CD4-positive, alpha-beta T cell (primary cell): ENCODE results near the gene AFDN. TPM values are rescaled to one million over a fixed set of nuclear protein-coding genes. Genes with fewer than 3 reads are reported as not detected.

Experiments used
- ATAC-seq: fragments of 200-7000 bp; cut with Tn5 transposase; one replicate; pipeline ENCODE4 v1.10.0; 2022; ENCODE audit warnings: mild to moderate bottlenecking; ENCODE audit not compliant: poor library complexity
- CTCF ChIA-PET: fragments of 350-600 bp; sonication (Branson Sonifier 250); formaldehyde crosslinking; loops from one replicate; lab custom pipeline; 2021; ENCODE audit warnings: antibody characterized with exemption, inconsistent platforms; lab: Charles Lee
- POLR2A ChIA-PET: fragments of 350-600 bp; sonication (Branson Sonifier 250); formaldehyde crosslinking; loops from one replicate; lab custom pipeline; 2021; ENCODE audit warnings: antibody characterized with exemption, inconsistent platforms; lab: Charles Lee
- DNase-seq, 14 experiments: peaks; one replicate each; pipeline ENCODE4 v3.0.0-alpha.2; 2013 to 2020; ENCODE audit warnings: mixed read lengths in 2 of 14
- H3K27ac ChIP-seq, 2 donors: one replicate each; pipeline versions ENCODE4 v1.5.1 to v1.7.0; 2013; ENCODE audit warnings: low read length in 2 of 2, low read depth in 1 of 2, mild to moderate bottlenecking in 1 of 2
- H3K27me3 ChIP-seq, 2 experiments: 1 replicate in 1 of 2; 2 replicates in 1 of 2; pipeline versions ENCODE4 v1.6.1 to v1.7.0; 2013; ENCODE audit warnings: low read length in 2 of 2, control low read depth in 1 of 2, mild to moderate bottlenecking in 1 of 2, moderate library complexity in 1 of 2; ENCODE audit not compliant: insufficient read depth in 2 of 2, control insufficient read depth in 1 of 2
- H3K36me3 ChIP-seq: one replicate; pipeline ENCODE4 v1.6.1; 2013; ENCODE audit warnings: low read length, control low read depth; ENCODE audit not compliant: insufficient read depth
- H3K4me1 ChIP-seq: one replicate; pipeline ENCODE4 v1.6.1; 2013; ENCODE audit warnings: low read length, control low read depth; ENCODE audit not compliant: insufficient read depth
- H3K4me3 ChIP-seq: one replicate; pipeline ENCODE4 v1.5.1; 2013; ENCODE audit warnings: mild to moderate bottlenecking, low read length, moderate library complexity
- H3K9me3 ChIP-seq, 2 experiments: 1 replicate in 1 of 2; 2 replicates in 1 of 2; pipeline versions ENCODE4 v1.6.1 to v1.7.0; 2013; ENCODE audit warnings: low read length in 2 of 2, mild to moderate bottlenecking in 2 of 2, control low read depth in 1 of 2, moderate library complexity in 1 of 2; ENCODE audit not compliant: control insufficient read depth in 1 of 2, insufficient read depth in 1 of 2
- H3K27ac Mint-ChIP-seq: one replicate; pipeline ENCODE4 v1.8.0; 2020; ENCODE audit warnings: mixed read lengths
- H3K27me3 Mint-ChIP-seq: one replicate; pipeline ENCODE4 v1.8.0; 2021; ENCODE audit warnings: mixed read lengths
- H3K36me3 Mint-ChIP-seq: one replicate; pipeline ENCODE4 v1.8.0; 2021; ENCODE audit warnings: low read depth, mixed read lengths
- H3K4me1 Mint-ChIP-seq: one replicate; pipeline ENCODE4 v1.8.0; 2021; ENCODE audit warnings: low read depth, mixed read lengths
- H3K4me3 Mint-ChIP-seq: one replicate; pipeline ENCODE4 v1.8.0; 2020; ENCODE audit warnings: mild to moderate bottlenecking, mixed read lengths
- H3K9me3 Mint-ChIP-seq: one replicate; pipeline ENCODE4 v1.8.0; 2020; ENCODE audit warnings: mixed read lengths
- CTCF ChIP-seq: fragments of 200-600 bp; IDR thresholded peaks from one replicate; pipeline ENCODE4 v1.8.0; 2022; ENCODE audit warnings: antibody characterized with exemption, mild to moderate bottlenecking
- intact Hi-C, 2 experiments: fragments of 100-400 bp; cut with DNase I in 1 of 2; cut with micrococcal nuclease in 1 of 2; formaldehyde crosslinking; loops; one replicate each; pipeline versions ENCODE4 v1.15.1 to v1.9.0; 2023 to 2025; cut with DNase I, micrococcal nuclease
- total RNA-seq, 174 experiments: library from RNA in 2 of 174; stranded (reverse) in 2 of 174; gene quantifications; one replicate each; pipeline ENCODE4 v1.2.3 and lab custom pipeline; 2021 to 2026

The AFDN gene
- total RNA-seq, 2 experiments from 2014 or later = 9.1 to 10.2 TPM

GRCh38 chr6:168011291-168011690 is 184.6 kb downstream of the AFDN start:
- intact Hi-C loops = no loop called here
- H3K4me1 Mint-ChIP-seq = no peaks in the 10 kb centered on the region
- ChIA-PET CTCF (no interaction called here), POLR2A (no interaction called here)
- peaks cover 21% of the 10 kb centered on the region for H3K9me3 Mint-ChIP-seq
- no peak overlapping the region for H3K27ac Mint-ChIP-seq
- ATAC-seq (no peak), DNase-seq (no peak)
- H3K27ac ChIP-seq = no peak overlapping the region
- H3K4me3 Mint-ChIP-seq = no peak overlapping the region
- H3K27me3 ChIP-seq = no peaks in the 10 kb centered on the region
- H3K4me1 ChIP-seq = no peaks in the 10 kb centered on the region
- peaks cover 21 to 24% of the 10 kb centered on the region in 2 experiments for H3K9me3 ChIP-seq
- peaks cover 6% of the 10 kb centered on the region for H3K27me3 Mint-ChIP-seq
- no peak for TF ChIP-seq CTCF
- H3K36me3 ChIP-seq = no peaks in the 10 kb centered on the region
- peaks cover 4% of the 10 kb centered on the region for H3K36me3 Mint-ChIP-seq
- H3K4me3 ChIP-seq = no peak overlapping the region

GRCh38 chr6:168012431-168013249 is 185.9 kb downstream of the AFDN start:
- intact Hi-C loops = no loop called here
- no peak overlapping the region for H3K27ac Mint-ChIP-seq
- Histone ChIP-seq H3K4me1 (no peaks in the 10 kb centered on the region), H3K36me3 (no peaks in the 10 kb centered on the region), H3K27ac (no peak overlapping the region), H3K9me3 (peaks cover 24 to 27% of the 10 kb centered on the region in 2 experiments), H3K27me3 (no peaks in the 10 kb centered on the region), H3K4me3 (no peak overlapping the region)
- no peak overlapping the region for H3K4me3 Mint-ChIP-seq
- peaks cover 14% of the 10 kb centered on the region for H3K27me3 Mint-ChIP-seq
- CTCF ChIA-PET = no interaction called here
- H3K36me3 Mint-ChIP-seq = peaks cover 4% of the 10 kb centered on the region
- TF ChIP-seq CTCF = no peak
- no peaks in the 10 kb centered on the region for H3K4me1 Mint-ChIP-seq
- peaks cover 21% of the 10 kb centered on the region for H3K9me3 Mint-ChIP-seq
- ATAC-seq = no peak
- POLR2A ChIA-PET = no interaction called here
- no peak for DNase-seq

GRCh38 chr6:168013250-168013915 is 186.7 kb downstream of the AFDN start:
- no peak for ATAC-seq
- H3K9me3 Mint-ChIP-seq = peaks cover 21% of the 10 kb centered on the region
- peaks cover 24 to 27% of the 10 kb centered on the region in 2 experiments for H3K9me3 ChIP-seq
- no peak overlapping the region for H3K4me3 ChIP-seq
- no peak for DNase-seq
- no peak overlapping the region for H3K4me3 Mint-ChIP-seq
- no peaks in the 10 kb centered on the region for H3K36me3 ChIP-seq
- H3K27me3 Mint-ChIP-seq = peaks cover 14% of the 10 kb centered on the region
- POLR2A ChIA-PET = no interaction called here
- H3K27ac Mint-ChIP-seq = no peak overlapping the region
- TF ChIP-seq CTCF = no peak
- H3K36me3 Mint-ChIP-seq = peaks cover 4% of the 10 kb centered on the region
- no peak overlapping the region for H3K27ac ChIP-seq
- no peaks in the 10 kb centered on the region for H3K27me3 ChIP-seq
- no peaks in the 10 kb centered on the region for H3K4me1 Mint-ChIP-seq
- intact Hi-C loops = no loop called here
- CTCF ChIA-PET = no interaction called here
- H3K4me1 ChIP-seq = no peaks in the 10 kb centered on the region
